ENCODE data around the gene ERRFI1.

The ERRFI1 gene

GRCh38 chr1:7987528-7987927 is 38.6 kb downstream of the ERRFI1 start:
- no peak for DNase-seq (ENCODE audit: low spot score)
- peaks cover 4% of the 10 kb centered on the region for H3K79me1 ChIP-seq (ENCODE audit: low read depth, low read length)
- no peak overlapping the region for H2AK5ac ChIP-seq (ENCODE audit: low read depth, low read length)
- H3K4me2 ChIP-seq (ENCODE audit: insufficient read depth, low read length, poor library complexity, severe bottlenecking), result no peak overlapping the region
- H3K36me3 ChIP-seq (replicated peaks in 1 of 2; ENCODE audit: control insufficient read depth in 2 of 2, insufficient read depth in 2 of 2, low read length in 2 of 2), result peaks cover 26 to 61% of the 10 kb centered on the region in 2 donors
- H4K8ac ChIP-seq (ENCODE audit: low read depth, low read length), result no peak overlapping the region
- H2BK5ac ChIP-seq (ENCODE audit: low read length), result no peak overlapping the region
- no peak overlapping the region for H3K9ac ChIP-seq (ENCODE audit: low read depth, low read length, poor library complexity)
- H3K14ac ChIP-seq (ENCODE audit: low read length), result no peak overlapping the region
- H3K27ac ChIP-seq (replicated peaks; ENCODE audit: low read length), result no peak overlapping the region
- H3K18ac ChIP-seq (ENCODE audit: low read length), result no peak overlapping the region
- no peaks in the 10 kb centered on the region for H3K9me3 ChIP-seq (replicated peaks in 1 of 2; ENCODE audit: control insufficient read depth in 2 of 2, insufficient read depth in 1 of 2, low read depth in 1 of 2, low read length in 2 of 2)
- no peak overlapping the region for H3K4ac ChIP-seq (ENCODE audit: low read length)
- H2AFZ ChIP-seq (ENCODE audit: low read length), result no peak overlapping the region
- no peak overlapping the region for H2BK120ac ChIP-seq (ENCODE audit: low read depth, low read length)
- no peaks in the 10 kb centered on the region for H3K27me3 ChIP-seq (ENCODE audit: control insufficient read depth in 3 of 3, insufficient read depth in 3 of 3, low read depth in 1 of 3, low read length in 3 of 3)
- H3K23ac ChIP-seq (ENCODE audit: low read depth, low read length, poor library complexity), result no peak overlapping the region
- H2BK12ac ChIP-seq (ENCODE audit: low read length), result no peak overlapping the region
- H3K4me3 ChIP-seq (ENCODE audit: low read length in 2 of 2), result no peak overlapping the region
- no peak overlapping the region for H4K91ac ChIP-seq (ENCODE audit: low read depth, low read length, poor library complexity)
- H2BK15ac ChIP-seq (ENCODE audit: low read length), result no peak overlapping the region
- H3K4me1 ChIP-seq (ENCODE audit: control insufficient read depth in 2 of 2, insufficient read depth in 1 of 2, low read depth in 1 of 2, low read length in 2 of 2), result peaks cover 9 to 11% of the 10 kb centered on the region in 2 donors
- no CpG with 5 or more reads among the region's 7 CpGs for WGBS, 2 donors (ENCODE audit: extremely low coverage in 2 of 2, insufficient read length in 2 of 2, insufficient replicate concordance in 1 of 2)

DNA sequence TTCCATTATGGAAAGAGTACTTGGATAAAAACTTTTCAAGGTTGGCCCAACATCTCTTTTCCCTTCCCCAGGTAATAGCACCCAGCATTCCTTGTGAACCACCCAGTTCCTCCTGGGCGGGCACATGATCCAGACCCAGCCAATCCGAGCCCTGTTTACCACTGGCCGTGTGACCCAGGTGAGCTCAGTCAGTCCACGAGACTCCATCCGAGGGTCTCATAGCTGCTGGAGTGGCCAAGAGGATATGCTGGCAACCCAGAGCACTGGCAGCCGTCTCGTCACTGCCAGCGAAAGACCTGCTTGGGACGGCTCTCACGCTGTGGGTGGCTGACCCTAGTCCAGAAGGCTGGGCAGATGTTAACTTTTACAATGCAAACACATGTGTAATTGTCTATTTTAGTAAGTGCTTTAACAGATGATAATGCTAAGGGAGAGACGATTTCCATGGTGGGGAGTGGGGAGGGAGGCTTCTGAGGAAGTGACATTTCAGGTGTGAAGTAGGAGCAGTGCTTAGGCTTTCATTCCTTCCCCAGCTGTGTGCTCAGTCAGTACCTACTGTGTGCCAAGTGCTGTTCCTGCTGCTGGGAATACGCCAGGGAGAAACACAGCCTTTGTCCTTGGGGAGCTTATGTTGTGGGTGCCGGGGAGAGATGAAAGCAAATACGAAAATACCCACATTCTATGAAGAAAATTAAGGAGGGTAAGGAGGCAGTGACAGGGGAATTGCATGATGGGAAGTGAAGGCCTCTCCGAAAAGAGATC is 40.1 kb downstream of the ERRFI1 start:
- H3K9me3 ChIP-seq (replicated peaks in 1 of 2; ENCODE audit: control insufficient read depth in 2 of 2, insufficient read depth in 1 of 2, low read depth in 1 of 2, low read length in 2 of 2), result no peaks in the 10 kb centered on the region
- peaks cover 4% of the 10 kb centered on the region for H3K79me1 ChIP-seq (ENCODE audit: low read depth, low read length)
- peaks cover 30 to 68% of the 10 kb centered on the region in 2 donors for H3K36me3 ChIP-seq (replicated peaks in 1 of 2; ENCODE audit: control insufficient read depth in 2 of 2, insufficient read depth in 2 of 2, low read length in 2 of 2)
- H3K4me2 ChIP-seq (ENCODE audit: insufficient read depth, low read length, poor library complexity, severe bottlenecking), result no peak overlapping the region
- no peak overlapping the region for H3K23ac ChIP-seq (ENCODE audit: low read depth, low read length, poor library complexity)
- H2BK12ac ChIP-seq (ENCODE audit: low read length), result no peak overlapping the region
- no peak overlapping the region for H3K18ac ChIP-seq (ENCODE audit: low read length)
- H2AFZ ChIP-seq (ENCODE audit: low read length), result no peak overlapping the region
- H2BK120ac ChIP-seq (ENCODE audit: low read depth, low read length), result no peak overlapping the region
- H4K91ac ChIP-seq (ENCODE audit: low read depth, low read length, poor library complexity), result no peak overlapping the region
- H3K4me3 ChIP-seq (ENCODE audit: low read length in 2 of 2), result no peak overlapping the region
- H3K14ac ChIP-seq (ENCODE audit: low read length), result no peak overlapping the region
- H2AK5ac ChIP-seq (ENCODE audit: low read depth, low read length), result no peak overlapping the region
- no peak overlapping the region for H2BK5ac ChIP-seq (ENCODE audit: low read length)
- peaks cover 11% of the 10 kb centered on the region in 2 donors for H3K4me1 ChIP-seq (ENCODE audit: control insufficient read depth in 2 of 2, insufficient read depth in 1 of 2, low read depth in 1 of 2, low read length in 2 of 2)
- H3K9ac ChIP-seq (ENCODE audit: low read depth, low read length, poor library complexity), result no peak overlapping the region
- H2BK15ac ChIP-seq (ENCODE audit: low read length), result no peak overlapping the region
- no peak overlapping the region for H3K27ac ChIP-seq (replicated peaks; ENCODE audit: low read length)
- no peak overlapping the region for H3K4ac ChIP-seq (ENCODE audit: low read length)
- WGBS, 2 donors (ENCODE audit: extremely low coverage in 2 of 2, insufficient read length in 2 of 2, insufficient replicate concordance in 1 of 2), result no CpG with 5 or more reads among the region's 15 CpGs
- H4K8ac ChIP-seq (ENCODE audit: low read depth, low read length), result no peak overlapping the region
- no peak for DNase-seq (ENCODE audit: low spot score)
- no peaks in the 10 kb centered on the region for H3K27me3 ChIP-seq (ENCODE audit: control insufficient read depth in 3 of 3, insufficient read depth in 3 of 3, low read depth in 1 of 3, low read length in 3 of 3)

- Histone ChIP-seq H4K91ac (ENCODE audit: low read depth, low read length, poor library complexity) (no peak overlapping the region), H3K27ac (replicated peaks; ENCODE audit: low read length) (peak overlapping the region; percentile 77), H3K23ac (ENCODE audit: low read depth, low read length, poor library complexity) (no peak overlapping the region), H3K9ac (ENCODE audit: low read depth, low read length, poor library complexity) (no peak overlapping the region), H3K9me3 (replicated peaks in 1 of 2; ENCODE audit: control insufficient read depth in 2 of 2, insufficient read depth in 1 of 2, low read depth in 1 of 2, low read length in 2 of 2) (no peaks in the 10 kb centered on the region), H3K79me1 (ENCODE audit: low read depth, low read length) (peaks cover 4% of the 10 kb centered on the region), H3K4me2 (ENCODE audit: insufficient read depth, low read length, poor library complexity, severe bottlenecking) (no peak overlapping the region), H2AK5ac (ENCODE audit: low read depth, low read length) (no peak overlapping the region), H3K4me3 (ENCODE audit: low read length in 2 of 2) (no peak overlapping the region), H2BK15ac (ENCODE audit: low read length) (no peak overlapping the region), H3K18ac (ENCODE audit: low read length) (no peak overlapping the region), H4K8ac (ENCODE audit: low read depth, low read length) (no peak overlapping the region), H3K36me3 (replicated peaks in 1 of 2; ENCODE audit: control insufficient read depth in 2 of 2, insufficient read depth in 2 of 2, low read length in 2 of 2) (peaks cover 30 to 72% of the 10 kb centered on the region in 2 donors), H2BK120ac (ENCODE audit: low read depth, low read length) (no peak overlapping the region), H2BK5ac (ENCODE audit: low read length) (no peak overlapping the region), H3K14ac (ENCODE audit: low read length) (no peak overlapping the region), H2AFZ (ENCODE audit: low read length) (no peak overlapping the region), H3K4me1 (ENCODE audit: control insufficient read depth in 2 of 2, insufficient read depth in 1 of 2, low read depth in 1 of 2, low read length in 2 of 2) (peaks cover 11% of the 10 kb centered on the region in 2 donors), H3K4ac (ENCODE audit: low read length) (no peak overlapping the region), H3K27me3 (ENCODE audit: control insufficient read depth in 3 of 3, insufficient read depth in 3 of 3, low read depth in 1 of 3, low read length in 3 of 3) (no peaks in the 10 kb centered on the region), H2BK12ac (ENCODE audit: low read length) (no peak overlapping the region)
- no CpG with 5 or more reads among the region's 15 CpGs for WGBS, 2 donors (ENCODE audit: extremely low coverage in 2 of 2, insufficient read length in 2 of 2, insufficient replicate concordance in 1 of 2)
- DNase-seq (ENCODE audit: low spot score), result peak; percentile 31
Measured at GRCh38 chr1:7984811-7985210, 41.3 kb downstream of the ERRFI1 start.

DNA sequence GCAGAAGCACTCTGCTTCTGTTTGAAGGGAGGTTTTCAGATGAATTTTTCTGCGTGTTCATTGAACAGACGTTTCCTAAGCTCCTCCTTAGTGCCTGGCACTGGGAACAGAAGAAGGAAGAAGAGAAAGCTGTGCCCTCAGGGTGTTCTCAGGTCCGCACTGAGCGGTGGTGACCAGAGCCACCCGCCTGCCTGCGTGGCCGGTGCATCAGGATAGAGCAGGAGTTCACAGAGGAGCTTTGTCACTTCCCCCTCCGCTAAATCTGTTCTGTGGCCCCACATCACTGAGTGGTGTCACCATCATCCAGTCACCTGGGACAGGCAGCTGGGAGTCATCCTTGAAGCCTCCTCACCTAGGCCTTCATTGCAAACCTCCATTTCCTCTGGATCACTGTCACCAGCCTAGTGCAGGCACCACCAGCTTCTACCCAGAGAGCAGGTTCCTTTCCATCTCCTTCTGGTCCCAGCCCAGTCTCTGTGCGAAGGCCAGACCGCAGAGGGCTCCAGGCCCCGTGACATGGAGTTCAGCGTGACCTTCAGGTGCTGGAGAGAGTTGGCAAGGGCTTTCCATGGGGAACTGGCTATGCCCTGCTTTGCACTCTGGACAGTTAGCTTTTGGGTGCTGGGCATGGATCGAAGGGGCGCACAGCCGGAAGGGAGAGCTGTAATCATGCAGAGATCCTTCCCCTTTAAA is 42.9 kb downstream of the ERRFI1 start:
- Histone ChIP-seq H3K4me1 (ENCODE audit: control insufficient read depth in 2 of 2, insufficient read depth in 1 of 2, low read depth in 1 of 2, low read length in 2 of 2) (peaks cover 11% of the 10 kb centered on the region in 2 donors), H3K27me3 (ENCODE audit: control insufficient read depth in 3 of 3, insufficient read depth in 3 of 3, low read depth in 1 of 3, low read length in 3 of 3) (no peaks in the 10 kb centered on the region), H4K91ac (ENCODE audit: low read depth, low read length, poor library complexity) (no peak overlapping the region), H4K8ac (ENCODE audit: low read depth, low read length) (no peak overlapping the region), H3K36me3 (replicated peaks in 1 of 2; ENCODE audit: control insufficient read depth in 2 of 2, insufficient read depth in 2 of 2, low read length in 2 of 2) (peaks cover 34 to 84% of the 10 kb centered on the region in 2 donors), H3K23ac (ENCODE audit: low read depth, low read length, poor library complexity) (no peak overlapping the region), H3K4ac (ENCODE audit: low read length) (no peak overlapping the region), H3K27ac (replicated peaks; ENCODE audit: low read length) (no peak overlapping the region), H3K9ac (ENCODE audit: low read depth, low read length, poor library complexity) (peak overlapping the region; percentile 24), H3K4me2 (ENCODE audit: insufficient read depth, low read length, poor library complexity, severe bottlenecking) (no peak overlapping the region), H2AFZ (ENCODE audit: low read length) (no peak overlapping the region), H2BK15ac (ENCODE audit: low read length) (no peak overlapping the region), H3K4me3 (ENCODE audit: low read length in 2 of 2) (no peak overlapping the region), H3K9me3 (replicated peaks in 1 of 2; ENCODE audit: control insufficient read depth in 2 of 2, insufficient read depth in 1 of 2, low read depth in 1 of 2, low read length in 2 of 2) (no peaks in the 10 kb centered on the region), H2BK5ac (ENCODE audit: low read length) (peak overlapping the region; percentile 14), H2BK12ac (ENCODE audit: low read length) (no peak overlapping the region), H2BK120ac (ENCODE audit: low read depth, low read length) (no peak overlapping the region), H3K18ac (ENCODE audit: low read length) (peak overlapping the region; percentile 6), H3K79me1 (ENCODE audit: low read depth, low read length) (peaks cover 4% of the 10 kb centered on the region), H2AK5ac (ENCODE audit: low read depth, low read length) (no peak overlapping the region), H3K14ac (ENCODE audit: low read length) (peak overlapping the region; percentile 76)
- WGBS, 2 donors (ENCODE audit: extremely low coverage in 2 of 2, insufficient read length in 2 of 2, insufficient replicate concordance in 1 of 2), result no CpG with 5 or more reads among the region's 15 CpGs
- DNase-seq (ENCODE audit: low spot score), result no peak
